Sciatic nerve (tissue), 2 donors: ENCODE results near the gene POLR2L. TPM values are rescaled to one million over a fixed set of nuclear protein-coding genes. Genes with fewer than 3 reads are reported as not detected.
A peak's percentile ranks its signal among the peaks of the same experiment; 100 is the strongest.

ENCODE experiments used
- ATAC-seq: fragments of 200-7000 bp; cut with Tn5 transposase; one replicate; pipeline ENCODE4 v1.9.1; 2020; ENCODE audit warnings: mild to moderate bottlenecking, moderate library complexity
- DNase-seq: peaks from one replicate; pipeline ENCODE4 v3.0.0-alpha.2; 2020; ENCODE audit warnings: low spot score
- intact Hi-C: fragments of 100-400 bp; cut with DNase I; formaldehyde crosslinking; loops from one replicate; pipeline ENCODE4 v1.14.2; 2022
- total RNA-seq: library from RNA; stranded (reverse); fragmentation: NEBNext Ultra II Directional; extraction: Animal tissue kit (Norgen Biotek cat#: 25700); gene quantifications from one replicate; pipeline ENCODE4 v1.2.1, GENCODE V29; 2021
- donor health status: DM: no; HTN: no; CAD: no.
- donor health status: DM: no; HTN: no; CAD: no.

The POLR2L gene
- total RNA-seq, 1 donor from 2014 or later, result 85.2 TPM

GRCh38 chr11:858762-859339 is 16.5 kb upstream of the POLR2L start:
- intact Hi-C loops, result no loop called here
- DNase-seq (no peak), ATAC-seq (no peak)

- ATAC-seq (no peak), DNase-seq (no peak)
- intact Hi-C loops, result no loop called here
These were observed 15.9 kb upstream of the POLR2L start for GRCh38 chr11:858053-858761.

GRCh38 chr11:856397-856796 is 14.1 kb upstream of the POLR2L start:
- ATAC-seq, result no peak
- intact Hi-C loops, result no loop called here
- DNase-seq, result no peak

- intact Hi-C loops, result no loop called here
- ATAC-seq (no peak), DNase-seq (no peak)
These were observed 13.5 kb upstream of the POLR2L start for GRCh38 chr11:855796-856195.

- intact Hi-C loops, result no loop called here
- DNase-seq (no peak), ATAC-seq (no peak)
These were observed 13.0 kb upstream of the POLR2L start for GRCh38 chr11:855330-855674.

- DNase-seq (no peak), ATAC-seq (no peak)
- intact Hi-C loops, result loop anchor here (5.0 kb wide), 1 partner anchor 198 kb away; no protein-coding TSS in a partner anchor
These were observed 12.4 kb upstream of the POLR2L start for GRCh38 chr11:854601-855329.

GRCh38 chr11:853682-854448 is 11.5 kb upstream of the POLR2L start:
- ATAC-seq (no peak), DNase-seq (no peak)
- intact Hi-C loops, result loop anchor here (5.0 kb wide), 1 partner anchor 198 kb away; no protein-coding TSS in a partner anchor

GRCh38 chr11:852762-853161 is 10.4 kb upstream of the POLR2L start:
- ATAC-seq, result no peak
- no peak for DNase-seq
- intact Hi-C loops, result loop anchor here (5.0 kb wide), 1 partner anchor 200 kb away; no protein-coding TSS in a partner anchor

- ATAC-seq (peak; percentile 1), DNase-seq (no peak)
- intact Hi-C loops, result loop anchor here (5.0 kb wide), 1 partner anchor 201 kb away; no protein-coding TSS in a partner anchor
These were observed 8.7 kb upstream of the POLR2L start for GRCh38 chr11:850775-851763.

- DNase-seq (no peak), ATAC-seq (no peak)
- intact Hi-C loops, result loop anchor here (5.0 kb wide), 1 partner anchor 202 kb away; no protein-coding TSS in a partner anchor
These were observed 7.8 kb upstream of the POLR2L start for GRCh38 chr11:849951-850774.

GRCh38 chr11:849104-849824 is 6.9 kb upstream of the POLR2L start:
- ATAC-seq (no peak), DNase-seq (no peak)
- intact Hi-C loops, result no loop called here

- no peak for ATAC-seq
- DNase-seq, result no peak
- intact Hi-C loops, result no loop called here
These were observed 6.1 kb upstream of the POLR2L start for GRCh38 chr11:848380-848931.

- intact Hi-C loops, result no loop called here
- DNase-seq, result no peak
- ATAC-seq, result no peak
These were observed 5.5 kb upstream of the POLR2L start for GRCh38 chr11:847876-848275.

- ATAC-seq (no peak), DNase-seq (no peak)
- intact Hi-C loops, result no loop called here
These were observed 4.3 kb upstream of the POLR2L start for GRCh38 chr11:846496-847098.

GRCh38 chr11:845872-846495 is 3.7 kb upstream of the POLR2L start:
- ATAC-seq, result no peak
- intact Hi-C loops, result no loop called here
- no peak for DNase-seq
